Activated CD4-positive, alpha-beta T cell treated with anti-CD3 and anti-CD28 coated beads, Interleukin-2, amount 10 ng/mL, durations not matched to agents 7 days and 5 days (primary cell): ENCODE results near the gene OSBP2. TPM values are rescaled to one million over a fixed set of nuclear protein-coding genes. Genes with fewer than 3 reads are reported as not detected.

Experiments used
- CTCF ChIA-PET: fragments of 350-600 bp; sonication (Branson Sonifier 250); formaldehyde crosslinking; loops from one replicate; lab custom pipeline; 2021; ENCODE audit warnings: antibody characterized with exemption; lab: Charles Lee
- POLR2A ChIA-PET: fragments of 350-600 bp; sonication (Branson Sonifier 250); formaldehyde crosslinking; loops from one replicate; lab custom pipeline; 2021; ENCODE audit warnings: antibody characterized with exemption; lab: Charles Lee
- DNase-seq: peaks from one replicate; pipeline ENCODE4 v3.0.0-alpha.2; 2020
- H3K27ac Mint-ChIP-seq: one replicate; pipeline ENCODE4 v1.8.0; 2021; ENCODE audit warnings: mild to moderate bottlenecking, moderate library complexity, mixed read lengths
- H3K27me3 Mint-ChIP-seq: one replicate; pipeline ENCODE4 v1.8.0; 2021; ENCODE audit warnings: mixed read lengths
- H3K36me3 Mint-ChIP-seq: one replicate; pipeline ENCODE4 v1.8.0; 2021; ENCODE audit warnings: low read depth, mixed read lengths
- H3K4me1 Mint-ChIP-seq: one replicate; pipeline ENCODE4 v1.8.0; 2021; ENCODE audit warnings: mixed read lengths
- H3K4me3 Mint-ChIP-seq: one replicate; pipeline ENCODE4 v1.8.0; 2021; ENCODE audit warnings: mild to moderate bottlenecking, moderate library complexity, mixed read lengths
- H3K9me3 Mint-ChIP-seq: one replicate; pipeline ENCODE4 v1.8.0; 2021; ENCODE audit warnings: mixed read lengths
- microRNA-seq: library from miRNA; unstranded; fragments of <30 nt; microRNA quantifications from one replicate; pipeline ENCODE4 v1.2.0, GENCODE V29; 2021; ENCODE audit warnings: borderline microRNAs expressed, borderline replicate concordance
- total RNA-seq, 2 experiments: library from RNA; stranded (reverse); gene quantifications; one replicate each; pipeline ENCODE4 v1.2.3, GENCODE V29; 2021

Gene OSBP2
- total RNA-seq, 2 experiments from 2014 or later, result 1.1 TPM

GRCh38 chr22:30947173-30947815 lies 252.6 kb downstream of the OSBP2 start:
- peaks cover 61% of the 10 kb centered on the region for H3K4me1 Mint-ChIP-seq
- H3K27ac Mint-ChIP-seq, result no peak overlapping the region
- ChIA-PET CTCF (interaction anchor here (0.8 kb wide), 1 partner anchor 22 kb away, joined by 5 read pairs; the partner anchor contains the start of genes MORC2 and TUG1), POLR2A (no interaction called here)
- H3K9me3 Mint-ChIP-seq, result peaks cover 3% of the 10 kb centered on the region
- H3K36me3 Mint-ChIP-seq, result peaks cover 55% of the 10 kb centered on the region
- H3K27me3 Mint-ChIP-seq, result no peaks in the 10 kb centered on the region
- H3K4me3 Mint-ChIP-seq, result no peak overlapping the region
- no peak for DNase-seq

GRCh38 chr22:30947816-30948454 lies 253.3 kb downstream of the OSBP2 start:
- Mint-ChIP-seq H3K27ac (no peak overlapping the region), H3K4me3 (no peak overlapping the region), H3K9me3 (peaks cover 3% of the 10 kb centered on the region), H3K27me3 (no peaks in the 10 kb centered on the region), H3K36me3 (peaks cover 55% of the 10 kb centered on the region), H3K4me1 (peaks cover 60% of the 10 kb centered on the region)
- no peak for DNase-seq
- ChIA-PET CTCF (interaction anchor here (0.9 to 1.5 kb wide), 2 partner anchors 8 to 133 kb away, joined by 3 read pairs; partner anchors contain the start of gene SMTN), POLR2A (no interaction called here)

- no peaks in the 10 kb centered on the region for H3K27me3 Mint-ChIP-seq
- H3K9me3 Mint-ChIP-seq, result peaks cover 3% of the 10 kb centered on the region
- H3K36me3 Mint-ChIP-seq, result peaks cover 55% of the 10 kb centered on the region
- DNase-seq, result no peak
- H3K27ac Mint-ChIP-seq, result no peak overlapping the region
- CTCF ChIA-PET, result interaction anchor here (0.5 to 1.5 kb wide), 3 partner anchors 9 to 132 kb away, joined by 3 read pairs; partner anchors contain the start of gene SMTN
- H3K4me3 Mint-ChIP-seq, result no peak overlapping the region
- POLR2A ChIA-PET, result no interaction called here
- H3K4me1 Mint-ChIP-seq, result peaks cover 50% of the 10 kb centered on the region
Observed at GRCh38 chr22:30948930-30949342, 254.3 kb downstream of the OSBP2 start.

GRCh38 chr22:30949934-30950660 lies 255.4 kb downstream of the OSBP2 start:
- CTCF ChIA-PET, result interaction anchor here (0.6 to 3.6 kb wide), 3 partner anchors 19 to 259 kb away, joined by 3 to 14 read pairs (median 3); partner anchors contain the start of genes MORC2 and TUG1
- no peaks in the 10 kb centered on the region for H3K9me3 Mint-ChIP-seq
- POLR2A ChIA-PET, result no interaction called here
- peaks cover 52% of the 10 kb centered on the region for H3K36me3 Mint-ChIP-seq
- no peak overlapping the region for H3K4me3 Mint-ChIP-seq
- H3K27me3 Mint-ChIP-seq, result no peaks in the 10 kb centered on the region
- peaks cover 44% of the 10 kb centered on the region for H3K4me1 Mint-ChIP-seq
- no peak for DNase-seq
- no peak overlapping the region for H3K27ac Mint-ChIP-seq

GRCh38 chr22:30953206-30953605 lies 258.5 kb downstream of the OSBP2 start:
- DNase-seq, result no peak
- POLR2A ChIA-PET, result interaction anchor here (0.6 kb wide), 1 partner anchor 25 kb away, joined by 3 read pairs; no protein-coding TSS in a partner anchor
- Mint-ChIP-seq H3K27ac (no peak overlapping the region), H3K4me1 (peaks cover 45% of the 10 kb centered on the region), H3K27me3 (no peaks in the 10 kb centered on the region), H3K9me3 (no peaks in the 10 kb centered on the region), H3K36me3 (peaks cover 52% of the 10 kb centered on the region), H3K4me3 (no peak overlapping the region)
- CTCF ChIA-PET, result interaction anchor here (0.8 to 3.6 kb wide), 2 partner anchors 16 to 67 kb away, joined by 3 to 14 read pairs; partner anchors contain the start of genes MORC2 and TUG1

GRCh38 chr22:30955153-30955552 lies 260.5 kb downstream of the OSBP2 start:
- H3K36me3 Mint-ChIP-seq, result peaks cover 43% of the 10 kb centered on the region
- H3K27ac Mint-ChIP-seq, result peak overlapping the region; percentile 77
- H3K9me3 Mint-ChIP-seq, result no peaks in the 10 kb centered on the region
- ChIA-PET CTCF (interaction anchor here (1.3 kb wide), 1 partner anchor 9 kb away, joined by 3 read pairs; no protein-coding TSS in a partner anchor), POLR2A (no interaction called here)
- H3K4me3 Mint-ChIP-seq, result no peak overlapping the region
- peaks cover 38% of the 10 kb centered on the region for H3K4me1 Mint-ChIP-seq
- DNase-seq, result no peak
- no peaks in the 10 kb centered on the region for H3K27me3 Mint-ChIP-seq

Small RNAs within 50 kb of the gene (microRNA-seq; reads per million reads assigned to microRNA genes)
- gene MIR3200, result 5.5 reads per million, percentile 28 among the genes with 10 or more reads in this experiment

Other genes with a start within 250 kb of the OSBP2 start
- gene SEC14L3, start 222.9 kb upstream of the OSBP2 start, total RNA-seq, result not detected
- not detected for gene SEC14L4, start 189.2 kb upstream of the OSBP2 start, total RNA-seq
- gene SEC14L6, start 148.1 kb upstream of the OSBP2 start, total RNA-seq, result not detected
- not detected for gene GAL3ST1, start 120.2 kb upstream of the OSBP2 start, total RNA-seq
- 10 to 100 TPM; 58.5 to 62.7 TPM for gene PES1, start 103.0 kb upstream of the OSBP2 start, total RNA-seq
- gene TCN2, start 87.7 kb upstream of the OSBP2 start, total RNA-seq, result under 1 TPM; 0.32 to 0.54 TPM
- gene SLC35E4, start 59.1 kb upstream of the OSBP2 start, total RNA-seq, result 1 to 10 TPM; 1.8 to 2.5 TPM
- gene DUSP18, start 27.0 kb upstream of the OSBP2 start, total RNA-seq, result 10 to 100 TPM in 1 of 2 experiments, 1 to 10 TPM in 1; 9.8 to 12.2 TPM